Stimulated activated CD4-positive, alpha-beta T cell treated with anti-CD3 and anti-CD28 coated beads, Interleukin-15, amount 100 ng/mL, for 24 hours (primary cell): ENCODE measurements around the gene HIPK2.

Source experiments
- DNase-seq: peaks from one replicate; pipeline ENCODE4 v3.0.0-alpha.2; 2020

HIPK2 gene

DNA sequence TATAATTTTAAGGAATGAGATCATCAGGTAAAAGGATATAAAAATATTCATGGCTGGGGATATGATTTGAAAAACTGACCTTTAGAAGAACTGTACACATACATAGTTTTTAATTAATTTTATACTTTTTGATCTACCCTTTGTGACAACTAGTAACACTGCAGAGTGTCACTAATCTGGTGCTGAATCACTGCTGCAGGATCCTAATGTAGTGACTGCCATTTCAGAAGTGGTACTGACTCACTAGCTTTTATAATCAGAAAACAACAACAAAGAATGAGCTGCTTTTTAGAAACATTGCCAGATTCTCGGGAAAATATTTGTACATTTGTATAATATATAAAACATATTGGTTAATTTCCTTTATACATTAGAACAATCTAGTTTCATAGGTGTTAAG is 110.4 kb downstream of the HIPK2 start:
- no peak for DNase-seq

DNA sequence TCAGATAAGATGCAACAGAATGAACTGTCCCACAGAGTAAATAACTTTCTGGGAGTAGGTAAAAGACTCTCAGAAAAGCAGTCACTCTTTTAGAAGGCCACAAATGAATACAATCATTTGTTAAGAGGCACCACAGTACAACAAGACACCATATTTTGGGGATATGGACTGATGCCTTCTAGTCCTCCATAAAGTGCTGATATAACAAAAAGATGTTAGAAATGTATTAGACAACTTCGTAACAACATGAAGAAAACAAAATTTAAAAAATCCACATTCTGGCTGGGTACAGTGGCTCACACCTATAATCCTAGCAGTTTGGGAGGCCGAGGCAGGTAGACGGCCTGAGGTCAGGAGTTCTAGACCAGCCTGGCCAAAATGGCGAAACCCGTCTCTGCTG is 111.3 kb downstream of the HIPK2 start:
- DNase-seq = no peak

DNA sequence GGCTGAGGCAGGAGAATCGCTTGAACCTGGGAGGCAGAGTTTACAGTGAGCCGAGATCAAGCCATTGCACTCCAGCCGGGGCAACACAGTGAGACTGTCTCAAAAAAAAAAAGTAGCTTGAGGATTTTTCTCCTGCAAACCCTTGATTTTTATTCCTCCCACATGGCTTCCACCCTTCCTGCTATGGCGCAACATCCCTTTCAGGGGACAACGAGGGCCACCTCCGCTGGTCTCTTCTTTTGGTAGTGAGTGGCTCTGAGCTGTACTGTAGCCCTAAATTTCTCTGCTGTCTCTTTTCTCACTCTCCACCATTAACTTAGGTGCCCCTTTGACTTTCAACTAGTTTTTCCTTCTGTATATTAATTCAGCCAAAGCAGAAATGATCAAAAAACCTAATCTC is 113.4 kb downstream of the HIPK2 start:
- no peak for DNase-seq

DNA sequence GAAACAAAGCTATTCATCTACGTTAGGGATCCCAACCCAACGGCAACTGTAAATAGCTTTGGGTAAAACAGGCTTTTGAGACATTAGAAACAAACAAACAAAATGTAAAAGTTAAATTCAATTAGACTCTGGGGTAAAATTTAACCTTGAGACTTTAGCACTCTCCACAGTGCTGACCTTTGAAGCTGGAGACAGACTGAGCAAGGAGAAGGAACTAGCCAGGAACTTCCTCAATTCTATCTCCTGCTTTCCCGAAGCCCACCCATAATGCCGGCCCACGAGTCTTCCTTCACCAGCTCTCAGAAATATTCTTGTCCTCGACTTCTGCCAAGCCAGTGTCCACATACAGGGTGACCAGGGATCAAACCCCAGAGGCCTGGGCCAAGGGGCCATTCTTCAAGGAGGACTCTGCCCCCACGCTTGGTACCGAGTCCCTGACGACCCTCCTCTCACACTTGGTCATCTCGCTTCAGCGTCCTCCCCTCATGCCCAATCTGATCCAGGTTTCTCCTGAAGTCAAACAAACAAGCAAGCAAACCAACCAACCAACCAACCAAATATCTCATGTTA is 114.1 kb downstream of the HIPK2 start:
- no peak for DNase-seq

DNA sequence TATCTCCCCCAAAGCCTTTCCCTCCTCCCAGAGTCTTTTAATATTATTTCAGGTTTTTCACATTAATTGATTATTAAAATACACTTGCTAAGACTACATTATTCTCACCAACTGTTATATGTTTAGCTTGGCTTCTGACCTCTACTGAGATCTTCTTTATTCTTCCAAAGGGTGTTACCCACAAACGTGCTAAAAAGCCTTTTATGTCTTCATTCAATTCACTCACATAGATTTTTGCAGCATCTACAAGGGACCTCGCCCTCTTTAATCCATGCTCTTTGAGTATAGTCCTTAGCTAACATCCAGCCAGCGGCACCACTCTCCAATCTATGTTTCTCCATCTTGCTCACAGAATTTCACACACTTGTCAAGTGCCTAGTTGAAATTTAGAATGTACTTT is 115.9 kb downstream of the HIPK2 start:
- no peak for DNase-seq

DNA sequence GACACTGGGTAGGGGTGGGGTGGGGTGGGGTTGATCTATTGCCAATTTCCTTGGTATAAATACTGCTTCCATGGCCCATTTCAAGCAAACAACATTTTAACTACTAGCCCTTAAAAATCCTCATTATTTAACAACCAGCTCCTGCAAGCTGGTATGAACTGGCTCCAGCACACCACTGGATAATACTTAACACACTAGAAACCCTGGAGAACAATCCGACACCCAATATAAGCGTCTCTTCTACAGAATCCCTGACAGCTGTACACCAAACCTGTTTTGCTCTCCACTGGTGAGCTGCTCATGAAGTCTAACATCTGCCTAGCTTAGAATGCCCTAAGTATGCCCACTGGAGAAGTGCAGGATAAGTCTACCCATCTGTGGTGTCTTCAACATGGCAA is 116.8 kb downstream of the HIPK2 start:
- DNase-seq = no peak

DNA sequence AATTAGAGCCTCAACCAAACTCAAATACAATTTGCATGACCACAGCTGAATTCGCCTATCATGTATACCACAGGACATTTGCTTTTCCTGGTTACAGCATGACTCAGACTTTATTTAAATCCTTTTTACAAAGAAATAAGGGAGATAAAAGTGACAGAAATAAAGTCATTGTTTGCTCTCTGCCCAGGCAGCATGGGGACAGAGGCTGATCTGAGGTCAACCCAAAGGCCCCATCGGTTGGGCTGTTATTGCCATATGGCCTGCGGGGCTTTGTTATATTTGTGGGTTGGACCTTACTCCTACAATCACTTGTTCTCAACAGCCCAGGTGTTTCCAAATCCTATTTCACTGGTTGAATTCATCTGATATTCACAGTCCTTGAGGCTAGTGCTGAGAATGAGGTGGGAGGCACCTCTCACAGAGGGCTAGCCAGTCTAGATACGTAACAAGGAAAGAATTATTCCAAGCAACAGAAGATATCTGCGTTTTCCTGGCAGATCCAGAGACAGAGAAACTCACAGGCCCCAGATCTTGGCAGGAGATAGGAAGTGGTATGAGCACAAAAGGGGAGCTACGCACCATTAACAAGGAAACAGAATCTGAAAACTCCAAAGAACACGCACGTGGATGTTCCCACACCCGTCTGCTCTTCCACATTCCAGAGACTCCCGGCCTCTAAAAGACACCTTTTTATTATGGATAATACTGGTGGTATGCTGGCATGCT is 117.3 kb downstream of the HIPK2 start:
- DNase-seq = no peak

DNA sequence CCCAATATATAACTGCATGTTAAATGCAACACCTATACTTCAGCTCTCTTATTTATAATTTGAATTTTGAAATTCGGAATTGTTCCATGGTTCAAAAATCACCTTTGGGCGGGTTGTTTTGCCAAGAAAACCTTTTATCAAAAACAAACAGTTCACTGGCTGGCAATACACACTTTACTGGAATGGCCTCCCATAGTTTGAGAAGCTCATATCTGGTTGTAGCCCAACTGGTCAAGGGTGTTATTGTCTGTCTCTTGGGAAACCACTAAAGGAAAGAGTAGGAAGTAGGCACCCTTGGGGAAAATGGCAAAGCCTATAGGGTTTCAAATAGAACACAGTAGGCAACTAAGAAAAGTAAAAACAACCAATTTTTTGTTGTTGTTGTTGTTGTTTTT is 117.9 kb downstream of the HIPK2 start:
- DNase-seq = no peak

DNA sequence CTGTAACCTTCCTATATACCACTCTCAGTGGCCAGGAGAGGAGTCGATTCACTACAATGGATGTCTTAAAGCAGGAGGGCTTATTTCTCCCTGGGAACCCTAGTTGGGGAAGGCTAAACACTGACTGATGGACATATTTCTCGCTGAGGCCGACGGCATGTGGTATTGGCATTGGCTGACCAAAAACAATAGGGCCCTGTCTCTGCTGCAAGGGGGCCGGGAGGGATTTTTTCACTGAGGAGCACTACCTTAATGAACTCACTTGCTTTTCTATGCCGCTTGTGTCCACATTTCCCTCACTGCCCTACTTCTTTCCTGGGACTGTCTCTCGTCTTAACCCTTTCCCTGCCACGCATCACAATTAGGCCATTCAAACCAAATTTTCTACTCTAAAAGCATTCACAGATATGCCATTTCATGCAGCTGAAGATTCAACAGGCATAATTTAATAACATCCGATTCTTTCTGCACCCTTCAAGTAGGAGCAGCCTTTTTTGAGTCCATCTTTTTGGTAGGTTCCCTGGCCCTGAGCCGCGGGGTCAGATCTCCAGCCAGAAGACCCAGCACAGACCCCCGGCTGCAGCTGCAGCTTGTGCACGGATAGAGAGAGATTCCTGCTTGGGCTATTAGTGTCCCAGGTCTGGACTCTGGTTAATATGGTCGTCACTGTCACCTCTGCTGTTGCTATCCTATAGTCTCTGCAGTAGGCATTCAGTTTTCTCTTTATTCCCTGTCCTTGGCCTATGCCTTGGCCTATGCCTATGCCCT is 118.7 kb downstream of the HIPK2 start:
- no peak for DNase-seq

DNA sequence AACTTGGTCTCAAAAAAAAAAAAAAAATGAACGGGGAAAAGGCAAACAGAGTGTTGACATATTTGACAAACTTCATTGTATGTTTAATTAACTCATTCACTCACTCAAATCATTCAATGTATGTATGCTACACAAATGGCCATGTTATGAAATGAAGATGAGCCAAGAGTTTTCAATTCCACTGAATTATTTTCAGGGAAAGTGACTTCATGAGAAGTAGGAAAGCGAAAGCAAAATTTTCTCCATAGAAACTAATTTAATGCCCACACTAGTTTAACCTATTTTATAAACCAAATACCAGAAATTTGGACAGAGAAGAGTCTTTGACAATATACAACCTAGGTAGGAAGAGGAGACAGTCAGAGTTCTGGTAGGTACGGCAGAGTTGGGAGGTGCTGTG is 119.5 kb downstream of the HIPK2 start:
- DNase-seq = no peak

DNA sequence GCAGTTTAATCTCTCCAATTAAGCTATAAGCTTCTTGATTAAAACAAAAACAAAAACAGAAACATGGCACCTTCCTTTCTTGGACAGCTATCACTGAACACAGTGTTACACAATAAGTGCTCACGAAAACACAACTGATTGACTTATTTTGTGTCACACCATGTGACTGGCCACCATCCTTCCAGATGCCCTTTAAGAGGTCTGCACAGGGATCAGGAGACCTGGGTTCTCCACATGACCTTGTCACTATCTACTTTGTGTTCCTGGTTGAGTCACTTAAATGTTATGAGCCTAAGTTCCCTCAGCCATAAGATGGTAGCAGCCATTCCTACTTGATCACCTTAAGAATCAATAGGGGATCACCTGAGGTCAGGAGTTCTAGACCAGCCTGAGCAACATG is 120.1 kb downstream of the HIPK2 start:
- no peak for DNase-seq

DNA sequence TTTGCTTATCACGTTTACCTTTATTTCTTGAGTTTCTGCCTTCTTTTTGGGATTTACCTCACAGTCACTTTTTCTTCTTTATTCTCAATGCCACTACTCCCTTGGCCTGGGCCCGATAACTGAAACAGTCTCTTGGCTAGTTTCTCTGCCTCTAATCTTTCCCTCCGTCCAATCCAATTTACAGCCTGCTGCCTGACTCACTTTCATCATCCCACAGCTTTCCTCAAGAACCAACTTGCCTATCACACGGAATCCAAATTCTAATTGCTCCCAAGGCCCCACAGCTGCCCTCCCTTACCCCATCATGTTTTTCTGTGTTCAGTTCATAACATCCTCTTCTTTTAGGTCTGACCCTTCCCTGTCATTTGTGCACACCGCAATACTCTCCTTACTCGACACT is 121.4 kb downstream of the HIPK2 start:
- no peak for DNase-seq

DNA sequence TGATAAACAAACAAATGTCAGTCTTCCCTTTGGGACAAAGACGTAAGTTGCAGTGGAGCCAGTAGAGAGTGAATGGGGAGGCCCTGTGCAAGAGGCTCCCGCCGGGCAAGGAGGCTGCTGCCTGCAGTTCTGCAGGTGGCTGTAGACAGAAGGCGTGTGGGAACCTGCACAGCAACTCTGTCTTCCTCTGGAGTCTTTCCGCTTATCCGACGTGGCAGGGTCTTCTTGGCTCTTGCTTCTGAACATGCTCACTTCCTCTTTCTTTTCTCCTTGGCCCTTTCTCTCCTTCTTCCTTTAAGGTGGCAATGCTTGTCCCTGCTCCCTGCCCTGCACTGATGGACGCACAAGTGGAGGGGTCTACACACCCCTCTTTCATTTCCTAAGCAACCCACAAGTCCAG is 122.5 kb downstream of the HIPK2 start:
- no peak for DNase-seq

DNA sequence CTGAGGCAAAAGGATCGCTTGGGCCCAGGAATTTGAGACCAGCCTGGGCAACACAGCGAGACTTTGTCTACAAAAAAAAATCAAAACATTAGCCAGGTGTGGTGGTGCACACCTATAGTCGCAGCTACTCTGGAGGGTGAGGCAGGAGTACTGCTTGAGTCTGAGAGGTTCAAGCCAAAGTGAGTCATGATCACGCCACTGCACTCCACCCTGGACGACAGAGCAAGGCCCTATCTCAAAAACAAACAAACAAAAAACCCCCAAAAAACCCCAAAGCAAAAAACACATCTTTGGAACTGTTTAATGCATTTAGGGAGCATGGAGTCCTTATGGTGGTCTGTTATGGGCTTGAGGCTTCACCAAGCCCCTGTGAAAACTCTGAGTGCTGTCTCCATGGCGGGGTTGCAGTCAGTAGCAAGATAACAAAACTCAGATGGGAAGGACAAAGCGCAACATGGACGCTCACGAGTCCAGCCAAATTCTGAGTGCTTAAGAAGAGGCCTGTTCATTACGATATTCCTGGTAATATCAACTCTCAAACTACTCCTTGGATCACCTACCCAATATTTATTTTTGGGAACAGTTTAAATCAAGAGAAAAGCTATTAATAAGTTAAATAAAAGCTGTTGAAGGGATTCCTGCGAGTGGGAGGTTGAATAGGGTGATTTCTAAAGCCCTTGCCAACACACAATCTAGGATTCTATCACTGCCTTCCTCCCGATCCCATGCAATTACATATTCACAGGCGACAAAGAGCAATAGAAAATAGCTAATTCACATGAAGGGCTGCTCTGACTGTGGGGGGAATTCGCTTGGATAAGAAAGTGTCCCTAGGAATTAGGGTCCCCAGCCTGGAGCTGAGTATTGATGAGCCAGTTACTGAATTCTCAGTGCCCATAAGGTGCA is 123.3 kb downstream of the HIPK2 start:
- DNase-seq = no peak

DNA sequence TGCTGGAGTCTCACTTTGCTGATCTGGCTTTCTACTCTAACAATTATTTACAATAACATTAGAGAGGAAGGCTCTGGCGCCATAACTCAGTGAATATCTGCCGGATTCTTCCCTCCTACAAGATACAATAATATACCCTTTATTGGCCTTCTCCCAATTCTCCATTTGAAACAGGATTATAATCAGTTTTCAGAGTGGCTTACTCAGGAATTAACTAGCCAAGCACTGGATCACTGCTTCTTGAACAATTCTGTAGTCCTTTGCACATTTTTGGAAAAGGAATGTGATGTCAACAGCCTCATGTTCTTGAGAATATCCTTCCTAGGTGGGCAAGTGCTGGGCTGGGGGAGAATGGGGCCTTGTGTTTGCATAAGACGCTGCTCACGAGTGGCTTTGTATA is 125.9 kb downstream of the HIPK2 start:
- no peak for DNase-seq

DNA sequence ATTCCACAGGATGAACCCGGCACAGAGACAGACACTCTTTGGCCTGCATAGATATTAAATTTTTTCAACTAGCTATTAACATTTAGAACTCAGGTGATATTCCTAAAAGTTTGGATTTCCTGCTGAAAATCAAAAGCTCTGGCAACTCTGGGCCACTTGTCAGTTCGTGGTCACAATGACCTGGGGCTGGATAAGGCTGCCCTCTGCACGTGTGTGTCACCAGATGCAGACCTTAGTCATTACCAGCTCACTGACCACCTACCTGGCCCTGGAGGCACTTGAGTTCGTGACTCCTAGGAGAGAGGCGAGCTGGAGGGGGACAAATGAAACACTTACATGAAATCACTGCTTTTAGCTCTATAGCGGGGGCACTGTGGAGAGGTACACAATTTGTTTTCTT is 126.5 kb downstream of the HIPK2 start:
- no peak for DNase-seq

DNA sequence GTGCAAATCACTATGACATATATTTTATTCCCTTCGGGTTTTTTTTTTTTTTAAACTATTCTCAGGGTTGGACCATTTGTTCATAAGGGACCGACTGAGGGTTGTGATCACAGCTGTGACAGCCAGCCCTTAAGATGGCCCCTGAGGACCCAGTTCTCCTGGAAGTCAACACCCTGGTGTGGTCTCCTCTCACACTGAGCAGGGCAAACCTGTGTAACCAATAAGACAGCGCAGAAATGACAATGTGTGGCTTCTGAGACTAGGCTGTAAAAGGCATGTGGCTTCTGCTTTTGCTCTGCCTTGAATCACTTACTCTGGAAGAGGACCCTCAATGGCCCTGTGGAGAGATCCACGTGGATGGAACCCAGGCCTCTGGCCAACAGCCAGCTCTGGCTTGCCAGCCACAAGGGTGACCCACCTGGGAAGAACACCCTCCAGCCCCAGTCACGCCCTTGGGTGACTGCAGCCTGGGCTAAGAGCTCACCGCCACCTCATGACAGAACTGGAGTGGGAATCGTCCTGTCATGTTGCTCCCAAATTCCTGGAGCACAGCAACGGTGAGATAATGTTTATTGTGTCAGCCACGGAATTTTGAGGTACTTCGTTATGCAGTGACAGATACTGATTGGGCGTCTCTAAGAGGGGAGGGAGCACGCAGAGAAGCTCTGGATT is 127.2 kb downstream of the HIPK2 start:
- no peak for DNase-seq

DNA sequence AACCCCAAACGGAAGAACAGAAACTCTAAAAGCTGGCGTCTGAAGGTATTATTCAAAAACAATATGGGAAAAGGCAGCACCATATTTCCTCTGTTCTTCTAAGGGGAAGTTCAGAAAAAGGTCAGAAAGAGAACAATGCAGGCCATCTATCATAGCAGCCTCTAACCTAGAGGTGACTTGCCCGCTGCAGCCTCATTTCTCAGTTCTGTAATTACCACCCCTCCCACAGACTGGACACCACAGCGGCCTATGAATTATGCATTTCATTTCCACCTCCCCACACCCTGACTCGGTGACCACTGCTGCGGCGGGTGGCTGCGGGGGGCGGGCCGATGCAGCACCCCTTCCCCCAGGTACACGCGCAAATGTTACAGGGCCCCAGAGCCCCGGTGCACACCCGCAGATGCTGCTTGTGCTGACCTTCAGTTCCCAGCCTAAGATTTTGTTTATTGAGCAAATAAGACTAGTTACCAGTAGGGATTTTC is 128.8 kb downstream of the HIPK2 start:
- peak; percentile 46 for DNase-seq

DNA sequence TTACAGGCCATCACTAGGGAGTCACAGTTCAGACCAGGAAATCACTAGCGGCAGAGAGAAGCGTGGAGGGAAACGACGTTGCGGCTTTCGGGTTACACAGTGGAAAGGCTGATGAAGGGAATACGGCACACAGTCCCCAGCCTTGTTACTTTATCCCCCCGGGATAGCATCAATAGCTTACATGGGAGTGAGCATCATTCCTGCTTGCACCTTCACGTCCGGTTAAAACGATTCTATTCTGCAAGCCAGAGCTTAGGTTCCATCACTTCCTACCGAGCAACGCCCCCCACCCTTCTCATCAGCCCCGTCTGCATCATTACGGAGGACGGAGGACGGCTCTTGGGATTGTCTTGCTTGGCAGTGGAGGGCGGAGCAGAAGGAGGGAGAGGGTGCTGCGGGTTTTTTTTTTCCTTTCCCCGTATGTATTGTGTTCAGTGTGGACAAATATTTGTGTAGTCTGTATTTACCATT is 129.4 kb downstream of the HIPK2 start:
- no peak for DNase-seq

DNA sequence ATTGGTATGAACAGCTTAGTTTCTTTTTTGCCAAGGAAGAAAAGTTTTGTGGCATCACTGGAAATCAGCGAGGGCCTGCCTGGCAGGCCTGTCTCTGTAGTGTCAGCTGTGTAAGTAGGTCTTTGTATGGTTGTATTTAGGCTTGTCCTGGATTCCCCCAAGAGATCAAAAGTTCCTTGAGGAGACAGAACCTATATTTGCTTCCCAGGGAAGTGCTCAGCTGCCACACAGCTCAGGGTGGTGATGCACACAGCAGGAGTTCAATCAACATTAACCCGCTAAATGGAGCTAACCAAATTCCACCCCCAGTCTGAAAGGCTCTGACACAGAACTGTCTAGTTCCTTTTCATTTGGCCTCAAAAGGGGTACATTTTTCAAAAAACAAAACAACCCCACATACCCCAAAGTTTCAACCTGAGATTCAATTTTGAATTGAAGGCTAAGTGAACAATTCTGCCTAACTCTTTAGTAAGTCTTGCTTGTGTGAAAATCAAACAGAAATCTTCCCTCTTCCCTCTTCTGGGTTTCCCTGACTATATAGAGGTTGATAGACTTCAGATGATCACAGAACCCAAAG is 129.9 kb downstream of the HIPK2 start:
- no peak for DNase-seq

DNA sequence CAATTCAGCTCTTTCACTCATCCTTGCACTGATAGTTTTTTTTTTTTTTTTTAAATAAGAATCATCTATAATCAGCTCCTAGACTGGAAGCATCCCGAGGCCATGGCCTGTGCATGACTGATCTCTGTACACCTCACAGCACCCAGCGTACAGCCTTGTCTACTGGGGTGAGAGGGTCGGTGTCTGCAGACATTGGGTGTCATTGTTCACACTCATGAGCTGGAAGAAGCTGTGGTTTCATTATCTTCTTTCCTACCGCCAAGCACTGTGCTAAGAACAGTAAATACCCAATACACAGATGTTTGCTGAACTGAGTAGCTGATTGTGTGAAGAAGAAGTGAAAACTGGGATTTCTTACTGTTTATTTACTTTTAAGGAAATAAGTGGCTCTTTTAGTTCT is 130.7 kb downstream of the HIPK2 start:
- peak; percentile 16 for DNase-seq

DNA sequence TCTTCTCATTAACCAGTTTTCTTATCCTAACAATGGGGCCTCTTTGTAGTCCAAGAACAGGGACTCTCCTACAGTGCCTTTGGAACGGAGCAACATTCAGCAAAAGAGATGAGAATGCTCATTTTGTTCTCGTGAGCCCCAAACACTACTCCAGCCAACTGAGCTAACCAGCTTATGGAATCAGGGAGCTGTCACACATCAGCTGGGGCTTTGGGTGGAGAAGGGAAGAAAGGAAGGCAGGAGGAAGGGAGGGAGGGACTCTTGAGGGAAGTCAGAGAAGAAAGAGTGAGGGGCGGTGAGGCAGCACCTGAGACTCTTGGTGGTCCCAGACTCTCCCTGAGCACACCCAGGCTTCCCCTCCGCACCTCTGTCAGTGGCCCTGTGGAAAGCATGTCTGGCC is 131.2 kb downstream of the HIPK2 start:
- DNase-seq = no peak
